ENCODE results near the gene STKLD1. TPM values are rescaled to one million over a fixed set of nuclear protein-coding genes. Genes with fewer than 3 reads are reported as not detected.

The STKLD1 gene
- total RNA-seq, 2 experiments from 2014 or later: 0.59 to 1.0 TPM

DNA sequence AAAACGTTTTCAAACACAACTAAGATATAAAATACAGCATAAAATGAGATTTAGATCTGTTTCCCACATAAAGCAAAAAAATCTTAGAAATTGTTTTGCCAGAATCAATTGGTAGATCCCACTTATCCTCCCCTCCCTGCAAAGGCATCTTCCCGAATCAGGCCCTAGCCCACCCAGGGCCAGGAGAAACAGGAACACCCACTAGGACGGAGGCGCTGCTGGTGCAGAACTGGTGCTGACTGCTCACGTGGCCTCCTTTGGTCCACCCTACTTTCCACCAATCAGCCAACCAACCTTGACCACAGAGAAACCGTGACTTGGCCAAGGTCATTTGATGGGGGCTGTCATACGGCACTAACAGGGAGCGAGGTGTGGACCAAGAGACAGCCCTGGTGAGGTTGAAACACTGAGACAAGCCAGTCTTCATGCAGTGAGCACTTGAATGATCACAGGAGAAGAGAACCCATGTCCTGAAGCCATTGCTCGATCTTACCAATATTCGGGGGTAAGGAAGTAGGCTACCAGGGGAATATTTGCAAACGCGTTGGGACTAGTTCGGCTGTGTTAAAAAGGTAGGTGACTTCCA, 14.6 kb upstream of the STKLD1 start:
- Mint-ChIP-seq H3K27ac (peak overlapping the region; percentile 42), H3K4me1 (ENCODE audit: low read depth) (peaks cover 31% of the 10 kb centered on the region), H3K27me3 (no peaks in the 10 kb centered on the region), H3K9me3 (no peaks in the 10 kb centered on the region), H3K36me3 (ENCODE audit: low read depth) (peaks cover 79% of the 10 kb centered on the region), H3K4me3 (no peak overlapping the region)
- TF ChIP-seq, protein P1, sequence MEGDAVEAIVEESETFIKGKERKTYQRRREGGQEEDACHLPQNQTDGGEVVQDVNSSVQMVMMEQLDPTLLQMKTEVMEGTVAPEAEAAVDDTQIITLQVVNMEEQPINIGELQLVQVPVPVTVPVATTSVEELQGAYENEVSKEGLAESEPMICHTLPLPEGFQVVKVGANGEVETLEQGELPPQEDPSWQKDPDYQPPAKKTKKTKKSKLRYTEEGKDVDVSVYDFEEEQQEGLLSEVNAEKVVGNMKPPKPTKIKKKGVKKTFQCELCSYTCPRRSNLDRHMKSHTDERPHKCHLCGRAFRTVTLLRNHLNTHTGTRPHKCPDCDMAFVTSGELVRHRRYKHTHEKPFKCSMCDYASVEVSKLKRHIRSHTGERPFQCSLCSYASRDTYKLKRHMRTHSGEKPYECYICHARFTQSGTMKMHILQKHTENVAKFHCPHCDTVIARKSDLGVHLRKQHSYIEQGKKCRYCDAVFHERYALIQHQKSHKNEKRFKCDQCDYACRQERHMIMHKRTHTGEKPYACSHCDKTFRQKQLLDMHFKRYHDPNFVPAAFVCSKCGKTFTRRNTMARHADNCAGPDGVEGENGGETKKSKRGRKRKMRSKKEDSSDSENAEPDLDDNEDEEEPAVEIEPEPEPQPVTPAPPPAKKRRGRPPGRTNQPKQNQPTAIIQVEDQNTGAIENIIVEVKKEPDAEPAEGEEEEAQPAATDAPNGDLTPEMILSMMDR (IDR thresholded peaks at IDR 0.05): no peak
- CTCF ChIA-PET: no interaction called here
- H3K9me3 ChIP-seq (ENCODE audit: control insufficient read depth in 1 of 2, insufficient read depth in 1 of 2, low read length in 2 of 2): no peaks in the 10 kb centered on the region
- peak overlapping the region in 1 of 2 donors; percentile 3 for H3K27ac ChIP-seq (ENCODE audit: low read depth in 1 of 2, low read length in 2 of 2)
- intact Hi-C loops (cut with DNase I, micrococcal nuclease): no loop called here
- peaks cover 33% of the 10 kb centered on the region for H3K4me1 ChIP-seq (ENCODE audit: insufficient read depth, low read length)
- H3K27me3 ChIP-seq (ENCODE audit: control insufficient read depth in 1 of 2, insufficient read depth in 2 of 2, low read length in 2 of 2): no peaks in the 10 kb centered on the region
- POLR2A ChIA-PET: interaction anchor here (1.8 to 7.4 kb wide), 2 partner anchors 10 to 12 kb away, joined by 9 to 109 read pairs; partner anchors contain the start of genes STKLD1 and SURF4
- no peak for ATAC-seq (ENCODE audit: poor library complexity)
- H3K4me3 ChIP-seq (ENCODE audit: low read length): no peak overlapping the region
- peaks cover 78% of the 10 kb centered on the region for H3K36me3 ChIP-seq (ENCODE audit: insufficient read depth, low read length)
- DNase-seq: no peak

DNA sequence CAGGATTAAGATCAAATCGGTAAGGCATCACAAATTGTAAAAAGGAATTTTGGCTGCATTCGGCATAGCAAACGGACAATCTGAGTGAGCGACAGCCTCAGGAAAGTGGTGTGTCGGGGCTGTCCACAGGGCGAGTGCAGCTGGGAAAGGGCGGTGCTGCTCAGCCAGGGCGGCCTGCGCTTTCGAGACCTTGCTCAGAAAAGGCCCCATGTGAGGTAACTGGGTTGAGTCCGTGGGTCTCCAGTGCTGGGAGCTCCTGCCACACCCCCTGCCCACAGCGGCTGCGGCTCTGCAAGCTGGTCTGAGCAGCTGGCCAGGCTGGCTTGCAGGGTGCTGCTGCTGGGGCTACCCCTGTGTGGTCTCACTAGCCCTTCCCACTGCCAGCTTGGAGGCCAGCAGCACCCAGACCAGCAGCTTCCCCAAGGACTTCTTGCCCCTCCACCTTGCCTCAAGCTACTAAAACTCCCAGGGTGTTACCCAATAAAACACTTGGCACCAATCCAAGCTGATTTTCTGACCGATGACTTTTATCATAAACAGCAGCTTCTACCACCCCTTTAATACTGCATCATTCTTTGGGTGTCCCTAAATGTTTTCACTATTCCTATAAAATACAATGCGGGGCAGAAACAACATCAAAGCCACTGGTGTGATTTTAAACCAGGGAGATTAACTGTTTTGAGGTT, 13.7 kb upstream of the STKLD1 start:
- Histone ChIP-seq H3K4me1 (ENCODE audit: insufficient read depth, low read length) (peaks cover 33% of the 10 kb centered on the region), H3K27me3 (ENCODE audit: control insufficient read depth in 1 of 2, insufficient read depth in 2 of 2, low read length in 2 of 2) (no peaks in the 10 kb centered on the region), H3K9me3 (ENCODE audit: control insufficient read depth in 1 of 2, insufficient read depth in 1 of 2, low read length in 2 of 2) (no peaks in the 10 kb centered on the region), H3K4me3 (ENCODE audit: low read length) (no peak overlapping the region), H3K27ac (ENCODE audit: low read depth in 1 of 2, low read length in 2 of 2) (no peak overlapping the region), H3K36me3 (ENCODE audit: insufficient read depth, low read length) (peaks cover 86% of the 10 kb centered on the region)
- DNase-seq: peak in 1 of 14 experiments; percentile 13
- ChIA-PET POLR2A (interaction anchor here (0.8 to 1.8 kb wide), 2 partner anchors 9 to 12 kb away, joined by 4 to 9 read pairs; no protein-coding TSS in a partner anchor), CTCF (no interaction called here)
- Mint-ChIP-seq H3K4me1 (ENCODE audit: low read depth) (peaks cover 26% of the 10 kb centered on the region), H3K27ac (peak overlapping the region; percentile 42), H3K4me3 (no peak overlapping the region), H3K9me3 (no peaks in the 10 kb centered on the region), H3K36me3 (ENCODE audit: low read depth) (peaks cover 85% of the 10 kb centered on the region), H3K27me3 (no peaks in the 10 kb centered on the region)
- intact Hi-C loops (cut with DNase I, micrococcal nuclease): no loop called here
- TF ChIP-seq, protein P1 (IDR thresholded peaks at IDR 0.05): no peak
- ATAC-seq (ENCODE audit: poor library complexity): no peak

DNA sequence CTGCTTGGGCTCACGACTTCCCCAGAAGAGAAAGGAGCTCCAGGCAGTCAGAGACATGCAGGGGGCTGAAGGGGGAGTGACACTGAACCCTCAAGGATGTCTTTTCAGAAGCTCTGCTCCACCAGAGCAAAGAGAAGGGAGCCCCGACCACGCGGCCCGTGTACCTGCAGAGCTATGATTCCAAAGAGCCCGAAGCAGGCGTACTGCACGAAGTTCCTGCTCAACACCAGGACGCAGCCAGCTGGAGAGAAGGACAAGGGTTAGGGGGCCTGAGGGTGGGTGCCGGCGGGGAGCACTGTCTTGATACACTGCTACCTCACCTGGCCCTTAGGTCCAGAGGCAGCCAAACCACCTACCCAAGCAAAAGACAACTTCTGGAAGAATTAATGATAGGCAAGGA, 9.7 kb upstream of the STKLD1 start:
- Mint-ChIP-seq H3K4me3 (no peak overlapping the region), H3K27me3 (no peaks in the 10 kb centered on the region), H3K9me3 (no peaks in the 10 kb centered on the region), H3K36me3 (ENCODE audit: low read depth) (peaks cover 87% of the 10 kb centered on the region), H3K4me1 (ENCODE audit: low read depth) (peaks cover 44% of the 10 kb centered on the region), H3K27ac (no peak overlapping the region)
- no peaks in the 10 kb centered on the region for H3K27me3 ChIP-seq (ENCODE audit: control insufficient read depth in 1 of 2, insufficient read depth in 2 of 2, low read length in 2 of 2)
- DNase-seq: peak in 1 of 14 experiments; percentile 4
- no peak for ATAC-seq (ENCODE audit: poor library complexity)
- ChIA-PET POLR2A (no interaction called here), CTCF (interaction anchor here (1.2 kb wide), 1 partner anchor 16 kb away, joined by 3 read pairs; no protein-coding TSS in a partner anchor)
- no peak overlapping the region for H3K27ac ChIP-seq (ENCODE audit: low read depth in 1 of 2, low read length in 2 of 2)
- peaks cover 52% of the 10 kb centered on the region for H3K4me1 ChIP-seq (ENCODE audit: insufficient read depth, low read length)
- H3K9me3 ChIP-seq (ENCODE audit: control insufficient read depth in 1 of 2, insufficient read depth in 1 of 2, low read length in 2 of 2): no peaks in the 10 kb centered on the region
- TF ChIP-seq, protein P1 (IDR thresholded peaks at IDR 0.05): no peak
- H3K4me3 ChIP-seq (ENCODE audit: low read length): no peak overlapping the region
- peaks cover 77% of the 10 kb centered on the region for H3K36me3 ChIP-seq (ENCODE audit: insufficient read depth, low read length)
- intact Hi-C loops (cut with DNase I, micrococcal nuclease): no loop called here
